ENCODE results near the gene FLOT1.

FLOT1 gene

GRCh38 chr6:30730601-30731435 is 11.7 kb downstream of the FLOT1 start:
- Histone ChIP-seq H3K4me1 (ENCODE audit: control insufficient read depth, low read length) (peaks cover 21% of the 10 kb centered on the region), H3K36me3 (ENCODE audit: control insufficient read depth, low read length) (peaks cover 49% of the 10 kb centered on the region), H3K27me3 (ENCODE audit: control insufficient read depth, low read length) (no peaks in the 10 kb centered on the region), H3F3A (ENCODE audit: control insufficient read depth, insufficient read depth) (peaks cover 32% of the 10 kb centered on the region), H3K4me3 (ENCODE audit: low read length) (peak overlapping the region; percentile 27), H4K20me1 (ENCODE audit: control insufficient read depth, insufficient read depth, low read depth, low read length) (0 out of 2 replicates have a peak, but pooled peaks cover 2% of the 10 kb centered on the region), H3K9me3 (ENCODE audit: control insufficient read depth, insufficient read depth, low read length) (no peaks in the 10 kb centered on the region), H3K4me2 (ENCODE audit: low read length) (peak overlapping the region; percentile 56), H3K27ac (ENCODE audit: low read depth, low read length) (no peak overlapping the region), H3K79me2 (ENCODE audit: control insufficient read depth, low read length) (0 out of 2 replicates have a peak, but pooled peaks cover 2% of the 10 kb centered on the region), H3K9me2 (replicated peaks; ENCODE audit: control insufficient read depth, low read length) (no peaks in the 10 kb centered on the region)
- TF ChIP-seq EZH2phosphoT487 (IDR thresholded peaks at IDR 0.05; ENCODE audit: borderline replicate concordance, low read length): no peak
- TF ChIP-seq CTCF (IDR thresholded peaks at IDR 0.05; ENCODE audit: low read depth, low read length, poor library complexity, severe bottlenecking): peak; percentile 87

- H3K4me3 ChIP-seq (ENCODE audit: low read length): no peak overlapping the region
- H3K79me2 ChIP-seq (ENCODE audit: control insufficient read depth, low read length): peaks cover 23% of the 10 kb centered on the region
- peaks cover 58% of the 10 kb centered on the region for H3F3A ChIP-seq (ENCODE audit: control insufficient read depth, insufficient read depth)
- H3K4me1 ChIP-seq (ENCODE audit: control insufficient read depth, low read length): peaks cover 42% of the 10 kb centered on the region
- no peaks in the 10 kb centered on the region for H3K9me3 ChIP-seq (ENCODE audit: control insufficient read depth, insufficient read depth, low read length)
- H3K27me3 ChIP-seq (ENCODE audit: control insufficient read depth, low read length): no peaks in the 10 kb centered on the region
- TF ChIP-seq EZH2phosphoT487 (IDR thresholded peaks at IDR 0.05; ENCODE audit: borderline replicate concordance, low read length): no peak
- no peak for TF ChIP-seq CTCF (IDR thresholded peaks at IDR 0.05; ENCODE audit: low read depth, low read length, poor library complexity, severe bottlenecking)
- no peak overlapping the region for H3K4me2 ChIP-seq (ENCODE audit: low read length)
- peaks cover 10% of the 10 kb centered on the region for H4K20me1 ChIP-seq (ENCODE audit: control insufficient read depth, insufficient read depth, low read depth, low read length)
- peaks cover 66% of the 10 kb centered on the region for H3K36me3 ChIP-seq (ENCODE audit: control insufficient read depth, low read length)
- H3K27ac ChIP-seq (ENCODE audit: low read depth, low read length): no peak overlapping the region
- H3K9me2 ChIP-seq (replicated peaks; ENCODE audit: control insufficient read depth, low read length): no peaks in the 10 kb centered on the region
Observed at GRCh38 chr6:30727920-30728553, 14.4 kb downstream of the FLOT1 start.

- H3K79me2 ChIP-seq (ENCODE audit: control insufficient read depth, low read length): peaks cover 36% of the 10 kb centered on the region
- H3K9me2 ChIP-seq (replicated peaks; ENCODE audit: control insufficient read depth, low read length): no peaks in the 10 kb centered on the region
- H3K9me3 ChIP-seq (ENCODE audit: control insufficient read depth, insufficient read depth, low read length): no peaks in the 10 kb centered on the region
- no peak overlapping the region for H3K27ac ChIP-seq (ENCODE audit: low read depth, low read length)
- H3K36me3 ChIP-seq (ENCODE audit: control insufficient read depth, low read length): peaks cover 72% of the 10 kb centered on the region
- peaks cover 66% of the 10 kb centered on the region for H3F3A ChIP-seq (ENCODE audit: control insufficient read depth, insufficient read depth)
- peaks cover 15% of the 10 kb centered on the region for H4K20me1 ChIP-seq (ENCODE audit: control insufficient read depth, insufficient read depth, low read depth, low read length)
- H3K4me2 ChIP-seq (ENCODE audit: low read length): no peak overlapping the region
- no peak for TF ChIP-seq EZH2phosphoT487 (IDR thresholded peaks at IDR 0.05; ENCODE audit: borderline replicate concordance, low read length)
- TF ChIP-seq CTCF (IDR thresholded peaks at IDR 0.05; ENCODE audit: low read depth, low read length, poor library complexity, severe bottlenecking): no peak
- peaks cover 49% of the 10 kb centered on the region for H3K4me1 ChIP-seq (ENCODE audit: control insufficient read depth, low read length)
- H3K27me3 ChIP-seq (ENCODE audit: control insufficient read depth, low read length): no peaks in the 10 kb centered on the region
- no peak overlapping the region for H3K4me3 ChIP-seq (ENCODE audit: low read length)
Observed at GRCh38 chr6:30726506-30727413, 15.7 kb downstream of the FLOT1 start.
